HG02938 (cell line): ENCODE results near the gene FAM114A2.

Experiments used
- ATAC-seq: cut with Tn5 transposase; IDR thresholded peaks from one replicate; pipeline ENCODE4 v1.9.1; 2021; ENCODE audit warnings: mild to moderate bottlenecking, moderate library complexity; ENCODE audit not compliant: unreplicated experiment

FAM114A2 gene

GRCh38 chr5:153952893-153953292, 85.8 kb downstream of the FAM114A2 start:
- no peak for ATAC-seq

- no peak for ATAC-seq
Measured at GRCh38 chr5:153952057-153952456, 86.7 kb downstream of the FAM114A2 start.

GRCh38 chr5:153941265-153941664, 97.4 kb downstream of the FAM114A2 start:
- no peak for ATAC-seq
